A673 (cell line): ENCODE measurements around the gene CBLC. TPM values are rescaled to one million over a fixed set of nuclear protein-coding genes. Genes with fewer than 3 reads are reported as not detected.
A peak's percentile ranks its signal among the peaks of the same experiment; 100 is the strongest.

Experiments used
- BruUV-seq: library from RNA; stranded (reverse); fragments of 400-500 nt; replicated peaks from 2 replicates; lab custom pipeline; 2021; lab: Mats Ljungman, UMichigan
- CTCF ChIA-PET: fragments of 300-600 bp; sonication (Branson Sonifier 250); formaldehyde crosslinking; loops from one replicate; lab custom pipeline; 2022; ENCODE audit warnings: antibody characterized with exemption; lab: Charles Lee
- POLR2A ChIA-PET: fragments of 300-600 bp; sonication (Branson Sonifier 250); formaldehyde crosslinking; loops from one replicate; lab custom pipeline; 2022; ENCODE audit warnings: antibody characterized with exemption; ENCODE audit not compliant: low non-redundant PET; lab: Charles Lee
- DNase-seq: peaks from one replicate; pipeline ENCODE4 v3.0.0-alpha.2; 2015; ENCODE audit warnings: low spot score
- H3K27ac ChIP-seq: fragments of 200-600 bp; sonication (generic); 2 replicates; pipeline ENCODE4 v1.5.1; 2016; ENCODE audit warnings: mixed run types, low read depth, mild to moderate bottlenecking, mixed read lengths, antibody characterized with exemption, low read length; ENCODE audit not compliant: poor library complexity, severe bottlenecking
- H3K27me3 ChIP-seq: fragments of 200-600 bp; sonication (generic); replicated peaks from 2 replicates; pipeline ENCODE4 v1.6.1; 2017; ENCODE audit warnings: mixed run types, low read depth, mild to moderate bottlenecking, mixed read lengths, antibody characterized with exemption, low read length; ENCODE audit not compliant: insufficient read depth, poor library complexity
- H3K36me3 ChIP-seq: fragments of 200-600 bp; sonication (generic); 2 replicates; pipeline ENCODE4 v1.6.1; 2016; ENCODE audit warnings: mixed run types, mild to moderate bottlenecking, mixed read lengths, antibody characterized with exemption, low read length; ENCODE audit not compliant: insufficient read depth, poor library complexity, severe bottlenecking
- H3K4me1 ChIP-seq: fragments of 200-600 bp; sonication (generic); 2 replicates; pipeline ENCODE4 v1.6.1; 2017; ENCODE audit warnings: mixed run types, mild to moderate bottlenecking, mixed read lengths, antibody characterized with exemption, low read length; ENCODE audit not compliant: insufficient read depth, poor library complexity, severe bottlenecking
- H3K4me3 ChIP-seq: fragments of 200-600 bp; sonication (generic); 2 replicates; pipeline ENCODE4 v1.5.1; 2016; ENCODE audit warnings: low read depth, mixed run types, mild to moderate bottlenecking, mixed read lengths, low read length; ENCODE audit not compliant: poor library complexity, severe bottlenecking
- H3K9me3 ChIP-seq: fragments of 200-600 bp; sonication (generic); 2 replicates; pipeline ENCODE4 v1.6.1; 2016; ENCODE audit warnings: mixed run types, low read depth, mild to moderate bottlenecking, mixed read lengths, antibody characterized with exemption, low read length; ENCODE audit not compliant: poor library complexity, severe bottlenecking
- CTCF ChIP-seq: fragments of 300-800, 200-600 bp; sonication (generic); conservative IDR thresholded peaks from 2 replicates; pipeline ENCODE4 v1.5.1; 2017; ENCODE audit warnings: low read depth, mild to moderate bottlenecking, antibody characterized with exemption, low read length, moderate library complexity, mixed read lengths
- EZH2 ChIP-seq: fragments of 200-600 bp; sonication (generic); IDR thresholded peaks from 2 replicates; pipeline ENCODE4 v1.6.1; 2017; ENCODE audit warnings: borderline replicate concordance, low read depth, mild to moderate bottlenecking, mixed read lengths, antibody characterized with exemption, low read length; ENCODE audit not compliant: poor library complexity, severe bottlenecking
- intact Hi-C: fragments of 100-400 bp; cut with micrococcal nuclease; formaldehyde crosslinking; loops from one replicate; pipeline ENCODE4 v1.10.0; 2022; ENCODE audit not compliant: unreplicated experiment
- total RNA-seq: library from RNA; stranded (reverse); gene quantifications from 2 replicates; pipeline ENCODE4 v1.2.3, GENCODE V29; 2021

CBLC gene
- total RNA-seq, 1 experiment from 2014 or later = not detected

GRCh38 chr19:44847144-44848035, 69.7 kb downstream of the CBLC start:
- ChIA-PET POLR2A (no interaction called here), CTCF (interaction anchor here (0.6 to 1.3 kb wide), 2 partner anchors 77 to 158 kb away, joined by 3 read pairs; no protein-coding TSS in a partner anchor)
- BruUV-seq = TSS peak; percentile 74

GRCh38 chr19:44848036-44848811, 70.5 kb downstream of the CBLC start:
- ChIA-PET CTCF (interaction anchor here (0.6 to 1.3 kb wide), 4 partner anchors 78 to 159 kb away, joined by 3 to 12 read pairs (median 3); no protein-coding TSS in a partner anchor), POLR2A (no interaction called here)
- BruUV-seq = no TSS peak
- Histone ChIP-seq H3K36me3 (no peaks in the 10 kb centered on the region), H3K4me3 (peak overlapping the region; percentile 64), H3K27ac (peak overlapping the region; percentile 96), H3K9me3 (no peaks in the 10 kb centered on the region), H3K4me1 (peaks cover 29% of the 10 kb centered on the region), H3K27me3 (no peaks in the 10 kb centered on the region)
- TF ChIP-seq CTCF (no peak), EZH2 (no peak)
- intact Hi-C loops = loop anchor here (10.0 kb wide), 1 partner anchor 163 kb away; no protein-coding TSS in a partner anchor
- peak; percentile 90 for DNase-seq

More at GRCh38 chr19:44847144-44848035, 69.7 kb downstream of the CBLC start:
- peak overlapping the region; percentile 96 for H3K27ac ChIP-seq
- H3K4me1 ChIP-seq = peaks cover 29% of the 10 kb centered on the region
- peak overlapping the region; percentile 64 for H3K4me3 ChIP-seq
- H3K36me3 ChIP-seq = no peaks in the 10 kb centered on the region
- no peaks in the 10 kb centered on the region for H3K9me3 ChIP-seq
- H3K27me3 ChIP-seq = no peaks in the 10 kb centered on the region
- peak; percentile 70 for DNase-seq
- TF ChIP-seq CTCF (no peak), EZH2 (no peak)
- intact Hi-C loops = loop anchor here (2.0 to 10.0 kb wide), 2 partner anchors 43 to 163 kb away; partner anchors contain the start of gene TOMM40

GRCh38 chr19:44848812-44849447, 71.2 kb downstream of the CBLC start:
- peak overlapping the region; percentile 64 for H3K4me3 ChIP-seq
- BruUV-seq = no TSS peak
- H3K27me3 ChIP-seq = no peaks in the 10 kb centered on the region
- peak overlapping the region; percentile 96 for H3K27ac ChIP-seq
- TF ChIP-seq CTCF = no peak
- no peak for TF ChIP-seq EZH2
- intact Hi-C loops = loop anchor here (10.0 kb wide), 1 partner anchor 164 kb away; no protein-coding TSS in a partner anchor
- no peak for DNase-seq
- POLR2A ChIA-PET = no interaction called here
- H3K4me1 ChIP-seq = peaks cover 29% of the 10 kb centered on the region
- H3K36me3 ChIP-seq = no peaks in the 10 kb centered on the region
- no peaks in the 10 kb centered on the region for H3K9me3 ChIP-seq
- CTCF ChIA-PET = interaction anchor here (0.6 to 1.3 kb wide), 3 partner anchors 78 to 125 kb away, joined by 3 to 12 read pairs (median 3); no protein-coding TSS in a partner anchor
